Vagina (tissue), 2 donors: ENCODE results near the gene IRX4.

Source experiments
- CTCF ChIP-seq, 3 experiments: fragments of 450-650 bp in 2 of 3; fragments of 200-600 bp in 1 of 3; sonication (generic) in 1 of 3; IDR thresholded peaks; one replicate each; pipeline ENCODE4 v1.5.1; 2017 to 2019; ENCODE audit warnings: antibody characterized with exemption in 3 of 3, mild to moderate bottlenecking in 2 of 3, moderate library complexity in 2 of 3
- POLR2A ChIP-seq, 2 donors: fragments of 450-650 bp; IDR thresholded peaks; one replicate each; pipeline ENCODE4 v1.6.1; 2017; ENCODE audit warnings: antibody characterized with exemption in 2 of 2, mild to moderate bottlenecking in 2 of 2, moderate library complexity in 2 of 2

- TF ChIP-seq CTCF (IDR thresholded peaks at IDR 0.05) (no peak), POLR2A (IDR thresholded peaks at IDR 0.05) (no peak)
Observed at GRCh38 chr5:1852324-1852947, 30.3 kb downstream of the IRX4 start.
